HEK293T (cell line): ENCODE data around the gene RYR1.

Experiments used
- ARNT ChIP-seq: fragments of 450-650 bp; IDR thresholded peaks from 2 replicates; pipeline ENCODE4 v1.6.1; 2017; ENCODE audit warnings: mild to moderate bottlenecking
- BHLHE40 ChIP-seq: fragments of 450-650 bp; IDR thresholded peaks from 2 replicates; pipeline ENCODE4 v1.6.1; 2016; ENCODE audit warnings: mild to moderate bottlenecking, moderate library complexity, borderline replicate concordance
- HDGF ChIP-seq: fragments of 450-650 bp; IDR thresholded peaks from 2 replicates; pipeline ENCODE4 v1.6.1; 2017; ENCODE audit warnings: antibody characterized with exemption, borderline replicate concordance
- L3MBTL2 ChIP-seq: fragments of 450-650 bp; conservative IDR thresholded peaks from 2 replicates; pipeline ENCODE4 v1.6.1; 2016; ENCODE audit warnings: mild to moderate bottlenecking
- LEF1 ChIP-seq: fragments of 450-650 bp; IDR thresholded peaks from 2 replicates; pipeline ENCODE4 v1.6.1; 2017; ENCODE audit warnings: mild to moderate bottlenecking, borderline replicate concordance
- SUZ12 ChIP-seq: fragments of 450-650 bp; IDR thresholded peaks from 2 replicates; pipeline ENCODE4 v1.6.1; 2016; ENCODE audit warnings: mild to moderate bottlenecking
- TF ChIP-seq, protein P1 (sequence below): fragments of 450-650 bp; IDR thresholded peaks from 2 replicates; pipeline ENCODE4 v1.6.1; 2016

DNA sequence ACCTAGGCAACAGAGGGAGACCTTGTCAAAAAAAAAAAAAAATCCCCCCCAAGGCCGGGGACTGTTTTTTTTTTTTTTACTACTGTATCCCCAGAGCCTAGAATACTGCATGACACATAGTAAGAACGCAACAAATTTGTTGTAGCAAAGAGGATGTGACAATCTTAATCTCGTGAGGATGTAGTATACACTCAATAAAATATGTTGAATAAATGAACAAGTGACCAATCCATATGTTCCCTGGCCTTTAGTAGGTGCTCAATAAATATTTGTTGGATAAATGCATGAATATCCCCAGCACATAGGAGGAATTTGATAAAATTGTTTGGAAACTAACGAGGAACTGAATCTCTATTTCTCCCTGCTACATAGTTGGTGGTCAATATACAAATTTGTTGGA is 108.5 kb downstream of the RYR1 start:
- TF ChIP-seq ARNT, result no peak
- TF ChIP-seq SUZ12, result no peak
- no peak for TF ChIP-seq BHLHE40
- TF ChIP-seq HDGF, result no peak
- TF ChIP-seq, protein P1, sequence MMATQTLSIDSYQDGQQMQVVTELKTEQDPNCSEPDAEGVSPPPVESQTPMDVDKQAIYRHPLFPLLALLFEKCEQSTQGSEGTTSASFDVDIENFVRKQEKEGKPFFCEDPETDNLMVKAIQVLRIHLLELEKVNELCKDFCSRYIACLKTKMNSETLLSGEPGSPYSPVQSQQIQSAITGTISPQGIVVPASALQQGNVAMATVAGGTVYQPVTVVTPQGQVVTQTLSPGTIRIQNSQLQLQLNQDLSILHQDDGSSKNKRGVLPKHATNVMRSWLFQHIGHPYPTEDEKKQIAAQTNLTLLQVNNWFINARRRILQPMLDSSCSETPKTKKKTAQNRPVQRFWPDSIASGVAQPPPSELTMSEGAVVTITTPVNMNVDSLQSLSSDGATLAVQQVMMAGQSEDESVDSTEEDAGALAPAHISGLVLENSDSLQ, result no peak
- no peak for TF ChIP-seq L3MBTL2
- no peak for TF ChIP-seq LEF1
